ENCODE measurements around the gene PCSK1. TPM values are rescaled to one million over a fixed set of nuclear protein-coding genes. Genes with fewer than 3 reads are reported as not detected.

Gene PCSK1
- total and polyA plus RNA-seq, 2 of the 4 experiments (the other 2 are of a cell fraction), result not detected

- Histone ChIP-seq H3K27me3 (ENCODE audit: control insufficient read depth, insufficient read depth, low read length) (no peaks in the 10 kb centered on the region), H3K56ac (ENCODE audit: extremely low read depth, insufficient read depth, low read length) (no peak overlapping the region), H3K4ac (ENCODE audit: low read depth, low read length) (no peak overlapping the region), H2BK15ac (ENCODE audit: low read depth, low read length) (no peak overlapping the region), H2BK20ac (ENCODE audit: low read depth, low read length) (no peak overlapping the region), H3K9ac (ENCODE audit: low read depth, low read length) (no peak overlapping the region), H3K18ac (ENCODE audit: low read depth, low read length) (no peak overlapping the region), H3K4me3 (ENCODE audit: insufficient read depth, low read depth, low read length) (no peak overlapping the region), H2AK9ac (replicated peaks; ENCODE audit: low read depth, low read length, poor library complexity) (no peak overlapping the region), H3K4me2 (ENCODE audit: low read depth, low read length) (no peak overlapping the region), H4K20me1 (ENCODE audit: insufficient read depth, low read length) (no peaks in the 10 kb centered on the region), H3K36me3 (ENCODE audit: control insufficient read depth, insufficient read depth, low read length) (no peaks in the 10 kb centered on the region), H2AK5ac (ENCODE audit: low read depth, low read length) (no peak overlapping the region), H3K27ac (ENCODE audit: insufficient read depth, low read length) (no peak overlapping the region), H2AFZ (replicated peaks; ENCODE audit: low read length, poor library complexity) (no peak overlapping the region), H4K91ac (ENCODE audit: insufficient read depth, low read depth, low read length) (no peak overlapping the region), H3K4me1 (ENCODE audit: control insufficient read depth, insufficient read depth, low read length) (0 out of 2 replicates have a peak, but pooled peaks cover 3% of the 10 kb centered on the region), H3K9me3 (ENCODE audit: control insufficient read depth, insufficient read depth, low read length) (no peaks in the 10 kb centered on the region), H3K79me1 (ENCODE audit: low read depth in 1 of 2, low read length in 2 of 2) (no peaks in the 10 kb centered on the region), H3K23ac (ENCODE audit: low read depth, low read length) (no peak overlapping the region), H2BK5ac (ENCODE audit: low read depth, low read length, poor library complexity, severe bottlenecking) (no peak overlapping the region), H4K5ac (ENCODE audit: low read depth, low read length) (no peak overlapping the region), H3K14ac (replicated peaks; ENCODE audit: low read depth, low read length) (no peak overlapping the region), H2BK120ac (ENCODE audit: low read depth, low read length) (no peak overlapping the region), H3K9me1 (ENCODE audit: insufficient read depth, low read length) (no peaks in the 10 kb centered on the region), H4K8ac (ENCODE audit: low read depth in 2 of 2, low read length in 2 of 2) (no peak overlapping the region)
- BruUV-seq (replicated peaks), result no TSS peak
- ATAC-seq (ENCODE audit: low read depth), result no peak
- ChIA-PET CTCF (no interaction called here), POLR2A (ENCODE audit: unreplicated experiment) (no interaction called here)
- TF ChIP-seq RAD21 (IDR thresholded peaks at IDR 0.05; ENCODE audit: low read length), result no peak
- TF ChIP-seq CEBPB (IDR thresholded peaks at IDR 0.05; ENCODE audit: low read depth, low read length), result no peak
- no peak for TF ChIP-seq MAFK (IDR thresholded peaks at IDR 0.05; ENCODE audit: low read depth, low read length)
- no peak for TF ChIP-seq RCOR1 (IDR thresholded peaks at IDR 0.05; ENCODE audit: insufficient replicate concordance, low read length)
- TF ChIP-seq USF2 (IDR thresholded peaks at IDR 0.05; ENCODE audit: low read depth, low read length), result no peak
- no peak for TF ChIP-seq FOS (IDR thresholded peaks at IDR 0.05; ENCODE audit: low read depth, low read length)
- TF ChIP-seq CTCF (conservative IDR thresholded peaks at IDR 0.05; ENCODE audit: low read depth, low read length), result no peak
- TF ChIP-seq SMC3 (IDR thresholded peaks at IDR 0.05; ENCODE audit: low read depth, low read length), result no peak
- TF ChIP-seq MAZ (IDR thresholded peaks at IDR 0.05; ENCODE audit: borderline replicate concordance, low read depth, low read length), result no peak
- TF ChIP-seq BHLHE40 (IDR thresholded peaks at IDR 0.05; ENCODE audit: low read depth, low read length), result no peak
- TF ChIP-seq MXI1 (IDR thresholded peaks at IDR 0.05; ENCODE audit: borderline replicate concordance, low read depth, low read length), result no peak
- TF ChIP-seq ELK1 (IDR thresholded peaks at IDR 0.05; ENCODE audit: borderline replicate concordance, low read depth, low read length), result no peak
- no peak for TF ChIP-seq NFE2L2 (IDR thresholded peaks at IDR 0.05; ENCODE audit: low read depth, low read length)
- no peak for TF ChIP-seq CHD1 (IDR thresholded peaks at IDR 0.05; ENCODE audit: low read depth, low read length)
- no peak for TF ChIP-seq POLR2A (IDR thresholded peaks at IDR 0.05; ENCODE audit: low read depth, low read length)
- in situ Hi-C loops (cut with MboI; ENCODE audit: low sequenced_read_pairs) (no loop called here), dilution Hi-C loops (cut with HindIII; ENCODE audit: low sequenced_read_pairs, unreplicated experiment) (no loop called here), intact Hi-C loops (cut with micrococcal nuclease) (no loop called here)
- DNase-seq, result no peak
- no CpG with 5 or more reads among the region's 2 CpGs for WGBS, 2 experiments (ENCODE audit: extremely low coverage in 2 of 2, insufficient read length in 1 of 2)
These were observed 78.8 kb downstream of the PCSK1 start for GRCh38 chr5:96354237-96354636.
